Hypothalamus (tissue), 51 donors: Measurements from ENCODE around the gene HGF.

ENCODE experiments used
- DNase-seq, 51 donors: peaks; one replicate each; lab custom pipeline; 2025; lab: John Stamatoyannopoulos, UW

Gene HGF

DNA sequence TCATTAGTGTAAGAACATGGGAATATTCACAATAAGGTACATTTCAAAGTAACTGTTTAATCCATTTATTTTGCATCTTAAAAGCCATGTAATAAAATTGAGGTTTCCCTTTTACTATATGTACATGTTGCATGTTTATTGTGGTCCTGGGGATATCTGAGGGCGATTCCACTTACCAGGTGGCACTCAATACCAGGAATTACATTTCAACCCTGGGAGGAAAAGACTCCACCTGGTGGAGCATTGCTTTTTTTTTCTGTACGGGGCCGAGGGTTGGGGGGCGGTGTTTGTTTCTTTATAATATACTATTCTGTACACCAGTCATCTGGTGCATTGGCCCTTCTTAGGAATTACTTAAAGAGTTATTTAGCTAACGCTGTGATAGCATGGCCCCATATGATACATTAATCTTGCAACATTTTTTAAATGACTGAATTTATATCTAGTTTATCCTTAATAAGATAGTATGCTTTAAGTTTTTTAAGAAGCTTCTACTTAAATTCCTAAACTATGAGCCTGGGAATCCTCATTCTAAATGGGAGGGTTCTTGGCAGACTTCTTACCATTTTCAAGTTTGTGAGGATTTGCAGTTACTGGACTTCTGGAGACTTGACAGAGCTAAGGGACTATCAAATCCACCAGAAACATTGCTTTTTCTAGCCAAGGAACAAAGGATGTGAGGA is 7.2 kb upstream of the HGF start:
- DNase-seq, result no peak

DNA sequence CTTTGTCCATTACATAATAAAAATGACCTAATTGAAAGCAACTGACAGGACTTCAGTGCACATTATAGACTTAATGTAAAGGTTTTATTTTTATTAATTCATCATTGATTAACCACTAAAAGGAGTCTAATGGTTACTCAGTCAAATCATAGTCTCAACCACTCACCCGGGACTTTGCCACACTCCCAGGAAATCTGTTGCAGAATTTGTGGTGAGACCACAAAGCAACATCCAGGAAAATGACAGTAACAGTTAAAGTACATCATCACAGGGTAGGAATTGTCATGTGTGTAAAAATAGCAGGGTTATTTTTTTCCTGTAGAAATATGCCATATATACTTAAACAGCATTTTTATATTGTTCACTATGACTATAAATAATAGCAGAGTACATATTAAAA is 6.3 kb upstream of the HGF start:
- DNase-seq, result no peak

DNA sequence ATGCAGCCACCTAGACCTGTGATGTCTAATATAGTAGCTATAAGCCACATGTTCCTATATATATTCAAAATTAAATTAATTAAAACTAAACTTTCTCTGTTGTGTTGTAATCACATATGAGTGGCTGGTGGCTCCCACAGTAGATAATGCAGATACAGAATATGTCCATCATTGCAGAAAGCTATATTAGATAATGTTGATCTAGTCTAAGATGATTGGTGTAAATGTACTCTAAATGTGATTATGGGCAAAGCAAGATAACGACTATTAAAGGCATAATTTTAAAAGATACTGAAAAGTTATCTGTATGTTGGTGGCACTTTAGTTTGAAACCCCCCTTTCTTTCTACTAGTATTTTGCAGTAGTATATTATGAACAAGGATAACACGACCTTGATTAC is 5.7 kb upstream of the HGF start:
- DNase-seq, result no peak

DNA sequence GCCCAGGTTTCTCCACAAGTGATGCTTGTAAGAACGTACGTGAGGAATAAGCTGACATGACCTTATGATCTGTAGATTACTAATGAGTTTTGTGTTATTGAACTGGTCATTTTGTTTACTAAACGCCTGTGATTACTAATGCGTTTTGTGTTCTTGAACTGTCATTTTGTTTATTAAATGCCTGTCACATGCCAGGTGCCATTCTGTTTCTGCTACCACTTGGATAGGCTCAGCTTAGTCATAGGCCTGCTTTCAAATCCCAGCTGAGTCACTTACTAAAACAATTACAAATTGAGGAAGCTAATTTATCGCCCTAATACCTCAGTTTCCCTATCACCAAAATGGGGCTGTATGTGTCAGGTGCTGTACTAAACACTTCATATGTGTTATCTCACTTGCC is 4.7 kb upstream of the HGF start:
- no peak for DNase-seq

DNA sequence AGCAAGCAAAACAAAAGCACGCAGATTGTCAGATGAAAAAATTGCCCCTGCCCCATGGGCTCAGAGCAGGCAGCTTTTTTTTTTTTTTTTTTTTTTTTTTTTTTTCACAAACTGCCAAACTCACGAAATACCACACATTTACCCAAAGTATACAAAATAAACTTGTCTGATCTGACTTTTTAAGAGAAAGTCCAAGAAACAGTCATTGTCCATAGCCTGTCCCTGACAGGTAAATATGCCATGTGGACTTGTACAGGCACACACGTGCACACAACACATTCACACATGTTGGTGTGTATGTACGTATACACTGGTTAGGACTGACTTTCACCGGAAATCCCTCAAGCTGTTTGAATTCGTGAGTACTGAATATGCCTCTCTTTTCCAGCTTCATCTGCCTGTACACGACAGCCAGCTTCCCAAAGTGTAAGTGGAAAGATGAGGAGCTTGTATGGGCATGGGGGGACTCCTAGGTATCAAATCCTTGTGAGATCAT is 929 bp upstream of the HGF start:
- DNase-seq, result no peak

DNA sequence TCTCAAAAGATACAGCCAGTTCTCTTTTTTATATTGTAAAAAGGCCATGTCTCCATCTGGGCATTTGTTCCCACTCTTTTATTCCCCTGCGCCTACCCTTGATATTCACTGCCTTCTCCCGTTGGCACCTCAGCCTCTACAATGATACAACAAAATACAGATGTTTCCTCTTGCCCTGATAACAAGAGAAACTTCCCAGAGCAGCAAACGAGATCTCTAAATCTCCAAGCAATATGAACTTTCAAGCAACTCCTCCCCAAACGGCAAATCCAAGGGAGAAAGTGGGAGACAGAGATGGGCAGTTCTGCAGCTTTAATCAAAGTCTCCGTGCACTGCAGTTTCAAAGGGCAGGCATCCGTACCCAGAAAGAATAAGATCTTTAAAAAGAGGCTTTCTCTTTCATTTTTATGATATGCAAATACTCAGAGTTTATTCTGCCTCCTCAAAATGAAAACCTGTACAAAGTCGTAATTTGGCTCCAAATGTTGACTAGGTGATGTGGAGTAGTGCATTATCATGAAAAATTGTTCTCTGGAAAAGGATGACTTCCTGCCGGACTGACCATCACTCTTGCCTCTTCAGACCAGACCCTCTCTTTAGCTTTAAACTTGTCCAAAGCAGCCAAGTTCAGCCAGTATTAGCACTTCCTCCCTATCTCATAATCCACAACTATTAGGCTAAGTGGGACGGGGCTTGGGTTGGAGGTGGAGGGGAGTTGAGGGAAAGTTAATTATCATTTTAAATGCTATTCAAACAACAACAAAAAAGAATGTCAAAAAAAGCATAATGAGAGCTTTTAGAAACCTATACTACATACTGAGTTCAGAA is 682 bp downstream of the HGF start:
- no peak for DNase-seq

DNA sequence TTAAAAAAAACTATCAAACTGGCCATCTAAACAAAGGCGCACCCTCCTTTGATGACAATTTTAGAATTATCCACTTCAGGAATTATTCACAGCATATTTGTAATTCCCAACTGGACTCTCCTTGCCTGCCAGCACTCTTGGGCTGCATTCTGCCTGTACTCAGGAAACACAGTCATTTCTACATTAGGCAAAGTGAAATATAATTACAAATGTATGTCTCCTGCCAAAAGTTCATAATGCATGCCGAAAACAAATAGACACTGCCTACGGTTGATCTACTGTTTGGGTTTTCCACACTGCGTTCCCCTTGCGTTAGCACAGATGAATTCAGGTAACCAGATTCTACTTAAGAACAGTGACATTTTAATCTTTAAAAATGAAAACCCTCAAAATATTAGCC is 1.9 kb downstream of the HGF start:
- no peak for DNase-seq

DNA sequence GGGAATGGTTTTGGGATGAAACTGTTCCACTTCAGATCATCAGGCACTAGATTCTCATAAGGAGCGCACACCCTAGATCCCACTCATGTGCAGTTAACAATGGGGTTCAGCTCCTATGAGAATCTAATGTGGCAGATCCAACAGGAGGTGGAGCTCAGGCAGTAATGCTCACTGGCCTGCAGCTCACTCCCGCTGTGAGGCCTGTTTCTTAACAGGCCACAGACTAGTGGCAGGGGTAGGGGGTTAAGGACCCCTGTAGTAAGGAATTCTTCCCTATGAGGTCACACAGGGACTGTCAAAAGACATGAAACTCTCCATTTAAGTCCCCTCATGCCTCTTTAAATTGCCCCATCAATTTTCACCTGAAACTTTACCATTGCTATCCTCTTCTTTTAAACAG is 8.0 kb downstream of the HGF start:
- DNase-seq, result no peak

DNA sequence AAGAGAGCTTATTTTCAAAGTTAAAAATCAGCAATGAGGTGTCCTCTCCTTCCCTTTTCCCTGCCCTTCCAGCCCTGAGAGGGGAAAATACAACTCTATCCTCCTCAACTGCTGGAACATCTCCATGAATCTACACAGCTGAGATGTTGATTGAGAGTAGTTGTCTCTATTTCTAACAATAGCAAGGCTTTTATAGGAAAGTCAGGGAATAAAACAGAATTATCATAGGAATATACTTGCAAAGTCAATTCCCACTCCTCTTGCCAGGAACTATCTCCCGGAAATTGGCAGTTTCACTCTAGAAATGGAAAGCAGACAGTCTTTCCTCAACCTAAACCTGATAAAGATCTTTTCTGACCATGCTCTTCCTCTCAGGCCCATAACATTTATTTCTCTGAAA is 8.8 kb downstream of the HGF start:
- DNase-seq, result no peak

DNA sequence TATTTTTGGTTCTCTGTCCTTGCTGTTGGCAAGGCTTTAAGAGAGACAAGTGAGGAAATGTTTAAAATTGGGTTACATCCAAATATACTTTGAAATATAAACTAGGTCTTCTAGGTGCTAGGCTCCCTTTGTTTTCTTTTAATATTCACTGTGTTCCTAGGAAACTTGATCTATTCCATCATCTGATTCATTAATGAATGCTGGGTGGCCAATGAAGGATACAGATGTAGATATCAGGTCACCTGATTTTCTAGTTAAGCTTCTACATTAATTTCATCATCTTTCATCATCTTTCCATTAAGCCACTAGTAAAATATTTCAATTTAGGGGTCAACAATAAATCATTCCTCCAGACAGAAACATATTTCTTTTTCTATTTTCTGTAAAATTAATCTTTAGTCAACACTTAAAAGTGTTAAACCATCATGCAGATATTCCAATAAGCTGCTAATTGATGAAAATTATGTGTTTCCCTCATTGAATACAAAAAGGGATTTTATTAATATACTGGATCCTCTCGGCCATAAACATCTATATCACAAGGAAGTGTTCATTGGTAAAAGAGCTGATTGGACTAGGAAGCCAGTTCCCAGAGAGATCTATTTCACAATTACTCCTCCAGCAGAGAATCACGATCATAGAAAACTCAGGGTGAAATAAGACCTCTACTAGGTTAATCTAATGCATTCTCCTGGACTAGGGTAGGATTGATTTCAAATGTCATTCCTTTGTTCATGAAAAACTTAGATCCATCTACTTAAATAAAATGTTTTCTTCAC is 14.7 kb downstream of the HGF start:
- DNase-seq, result no peak

DNA sequence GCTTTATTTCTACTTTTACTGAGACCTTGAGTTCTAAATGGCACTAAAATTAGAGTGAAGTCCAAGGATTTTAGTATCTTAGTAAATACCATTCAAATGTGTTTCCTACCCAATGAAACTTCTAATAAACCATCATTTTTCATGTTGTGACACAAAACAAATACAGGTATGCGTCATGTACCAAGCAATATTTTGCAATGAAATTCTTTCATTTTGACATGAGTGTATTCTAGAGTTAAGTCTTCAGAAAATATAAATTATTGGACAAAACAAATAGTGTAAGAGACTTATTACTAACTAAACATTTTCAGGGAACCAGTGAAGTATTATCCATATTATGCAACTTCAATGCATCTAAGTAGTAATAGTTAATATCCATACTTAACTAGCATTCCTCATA is 16.5 kb downstream of the HGF start:
- DNase-seq, result no peak

DNA sequence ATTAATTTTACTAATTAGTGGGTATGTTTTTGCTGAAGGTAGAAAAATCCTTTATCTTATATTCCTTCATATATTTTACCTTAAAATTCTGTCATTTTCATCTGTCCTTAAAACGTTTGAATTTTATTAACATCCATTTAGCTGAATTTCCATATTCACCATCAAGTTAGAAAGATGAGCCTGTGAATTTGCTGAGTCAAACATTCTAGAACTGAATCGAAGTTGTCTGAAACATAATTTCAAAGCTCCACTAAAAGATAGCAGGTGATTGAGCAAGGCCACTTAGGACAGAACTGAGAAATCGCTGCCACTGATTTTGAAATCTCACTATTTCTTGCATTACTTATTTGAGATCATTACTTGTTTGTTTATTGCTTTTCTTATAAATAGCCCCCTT is 17.5 kb downstream of the HGF start:
- DNase-seq, result no peak

DNA sequence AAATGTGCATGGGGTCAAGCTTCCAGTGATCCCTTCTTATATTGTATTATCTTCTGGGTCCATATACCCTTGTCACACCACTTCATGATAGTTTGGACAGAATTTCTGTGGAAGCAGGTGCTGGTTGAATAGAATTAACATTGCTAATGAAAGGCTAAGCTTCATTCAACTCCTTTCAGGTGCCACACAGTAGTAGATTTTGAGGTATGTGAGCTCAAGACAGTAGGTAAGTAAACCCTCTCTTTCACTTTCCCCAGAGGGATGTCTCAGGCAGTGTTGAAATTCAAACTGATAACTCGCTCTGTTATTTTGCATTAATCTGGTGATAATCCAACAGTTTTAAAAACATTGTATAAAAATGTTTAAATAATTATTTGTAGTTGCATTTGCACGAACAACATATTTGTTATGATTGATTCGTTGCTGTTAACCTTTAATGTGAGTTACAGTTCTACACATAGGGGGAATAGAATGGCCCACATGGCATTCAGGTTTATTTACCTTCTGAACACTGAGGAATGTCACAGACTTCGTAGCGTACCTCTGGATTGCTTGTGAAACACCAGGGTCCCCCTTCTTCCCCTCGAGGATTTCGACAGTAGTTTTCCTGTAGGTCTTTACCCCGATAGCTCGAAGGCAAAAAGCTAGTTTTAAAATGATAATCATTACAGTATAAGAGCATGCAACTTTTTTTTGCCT is 18.1 kb downstream of the HGF start:
- DNase-seq, result no peak

DNA sequence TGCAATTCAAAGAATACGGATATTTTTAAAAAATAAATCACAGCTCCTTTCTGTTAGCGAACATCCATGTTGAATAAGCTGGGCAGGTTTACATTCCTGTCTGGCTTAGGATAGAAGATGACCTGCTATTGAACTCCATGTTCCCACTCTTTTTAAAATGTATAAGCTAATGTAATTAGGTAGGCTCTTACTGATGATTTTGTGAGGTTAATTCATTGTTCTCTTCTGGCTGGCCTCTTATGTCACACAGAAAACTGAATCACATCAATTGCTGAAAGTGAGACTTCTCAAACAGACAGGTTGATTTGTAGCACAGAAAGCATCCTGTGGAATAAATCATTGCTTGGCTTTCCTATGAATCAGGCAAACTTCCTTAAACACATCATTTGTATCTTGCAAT is 24.2 kb downstream of the HGF start:
- DNase-seq, result no peak

DNA sequence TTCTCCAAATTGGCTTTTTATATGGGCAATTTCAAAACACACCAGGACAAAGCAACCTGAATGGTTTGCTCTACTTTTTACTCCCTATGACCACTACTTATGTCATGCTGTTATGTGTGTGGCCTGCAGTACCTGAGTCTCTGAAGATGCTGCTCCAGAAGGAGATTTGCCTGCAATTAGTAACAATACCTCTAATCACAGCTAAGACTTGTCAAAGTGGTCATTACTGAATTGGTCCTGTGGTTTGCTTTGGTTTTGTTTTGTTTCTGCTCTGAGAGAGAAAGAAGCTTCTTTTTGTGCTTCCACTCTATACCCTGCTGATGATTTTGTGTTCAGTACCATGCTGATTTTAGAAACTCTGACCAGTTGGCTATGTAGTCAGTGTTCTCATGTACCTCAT is 25.5 kb downstream of the HGF start:
- DNase-seq, result no peak

DNA sequence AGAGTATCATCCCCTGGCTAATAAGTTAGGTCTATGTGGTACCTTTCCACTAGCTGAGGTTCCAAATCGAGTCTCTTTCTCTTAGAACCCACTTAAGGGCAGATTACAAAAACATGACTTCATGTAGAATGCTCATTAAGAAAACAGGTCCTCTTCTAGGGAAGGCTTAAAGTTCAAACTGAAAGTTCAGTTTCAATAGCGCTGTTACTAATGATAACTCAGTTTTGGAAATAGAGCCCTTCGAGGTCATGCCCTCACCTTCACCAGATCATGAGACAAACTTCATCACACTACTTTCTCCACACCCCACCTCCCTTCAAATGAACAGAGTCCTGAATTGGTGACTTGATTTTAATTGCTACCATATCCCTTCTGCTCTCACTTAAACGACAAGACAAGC is 26.2 kb downstream of the HGF start:
- no peak for DNase-seq

DNA sequence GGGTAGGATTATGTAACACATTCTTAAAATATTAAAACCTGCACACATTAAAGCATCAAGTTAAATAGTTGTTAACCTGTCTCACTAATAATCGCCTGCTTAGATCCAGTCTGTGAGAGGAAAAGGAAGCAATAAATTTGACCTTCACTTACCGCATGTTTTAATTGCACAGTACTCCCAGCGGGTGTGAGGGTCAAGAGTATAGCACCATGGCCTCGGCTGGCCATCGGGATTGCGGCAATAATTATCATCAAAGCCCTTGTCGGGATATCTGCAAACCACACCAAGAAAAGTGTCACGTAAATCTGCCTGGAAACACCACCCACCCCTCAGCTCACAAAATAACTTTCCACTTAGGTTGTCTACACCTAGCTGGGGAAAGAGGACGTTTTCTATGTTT is 26.6 kb downstream of the HGF start:
- DNase-seq, result no peak

DNA sequence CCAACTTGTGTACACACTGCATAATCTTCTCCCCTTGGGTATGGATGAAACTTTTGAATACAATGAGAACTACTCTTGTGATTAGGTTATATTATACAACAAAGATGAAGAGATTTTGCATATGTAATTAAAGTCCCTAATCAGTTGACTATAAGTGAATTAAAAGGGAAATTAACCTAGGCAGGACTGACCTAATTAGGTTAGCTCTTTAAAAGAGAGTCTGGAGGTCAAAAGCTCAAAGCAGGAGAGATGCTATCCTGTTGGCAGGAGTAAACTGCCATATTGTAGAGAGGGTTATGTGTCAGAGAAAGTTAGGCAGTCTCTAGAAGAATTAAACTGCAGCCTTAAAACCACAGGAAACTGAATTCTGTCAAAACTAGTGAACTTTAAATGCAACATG is 29.4 kb downstream of the HGF start:
- no peak for DNase-seq

DNA sequence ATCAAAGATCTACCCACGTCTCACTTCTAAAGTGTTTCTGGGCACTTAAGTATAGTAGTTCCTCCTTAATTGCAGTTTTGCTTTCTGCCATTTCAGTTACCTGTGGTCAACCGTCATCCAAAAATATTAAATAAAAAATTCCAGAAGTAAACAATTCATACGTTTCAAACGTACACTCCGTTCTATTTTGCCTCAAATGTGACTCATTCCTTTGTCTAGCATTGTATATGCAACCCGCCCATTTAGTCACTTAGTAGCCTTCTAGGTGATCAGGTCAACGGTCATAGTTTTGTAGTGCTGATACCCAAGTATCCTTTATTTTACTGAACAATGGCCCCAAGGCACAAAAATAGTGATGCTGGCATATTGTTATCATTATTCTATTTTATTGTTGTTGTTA is 33.8 kb downstream of the HGF start:
- DNase-seq, result no peak

DNA sequence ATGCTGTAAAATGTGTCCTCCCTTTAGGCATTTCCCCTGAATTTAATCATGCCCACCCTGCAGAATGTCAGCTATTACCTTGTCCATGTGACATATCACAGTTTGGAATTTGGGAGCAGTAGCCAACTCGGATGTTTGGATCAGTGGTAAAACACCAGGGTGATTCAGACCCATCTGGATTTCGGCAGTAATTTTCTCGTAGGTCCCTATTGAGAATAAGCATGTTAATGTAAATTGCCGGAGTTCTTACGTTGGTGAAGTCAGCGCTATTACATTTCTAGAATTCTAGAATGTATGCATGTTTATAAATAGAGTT is 44.1 kb downstream of the HGF start:
- no peak for DNase-seq
